Omental fat pad (tissue), 4 donors: ENCODE results near the gene CCDC27. TPM values are rescaled to one million over a fixed set of nuclear protein-coding genes. Genes with fewer than 3 reads are reported as not detected.

ENCODE experiments used
- ATAC-seq: fragments of 150-250 bp; one replicate; pipeline ENCODE4 v1.9.1; 2016; ENCODE audit warnings: mild to moderate bottlenecking, moderate library complexity; ENCODE audit not compliant: low FRiP score
- DNase-seq: peaks from one replicate; pipeline ENCODE4 v3.0.0-alpha.2; 2019; ENCODE audit warnings: low spot score
- total RNA-seq, 4 donors: library from RNA; depleted of rRNA; stranded (reverse); fragments of >200 nt; gene quantifications; one replicate each; pipeline ENCODE4 v1.1.0, GENCODE V29; 2016
- TF ChIP-seq, protein P1 (sequence below), 3 donors: fragments of 450-650 bp; IDR thresholded peaks; one replicate each; pipeline ENCODE4 v1.5.1; 2016 to 2017; ENCODE audit warnings: antibody characterized with exemption in 3 of 3, mild to moderate bottlenecking in 3 of 3, moderate library complexity in 2 of 3

Gene CCDC27
- total RNA-seq, 4 donors from 2014 or later: not detected

GRCh38 chr1:3762873-3763228 lies 10.6 kb downstream of the CCDC27 start:
- TF ChIP-seq, protein P1, sequence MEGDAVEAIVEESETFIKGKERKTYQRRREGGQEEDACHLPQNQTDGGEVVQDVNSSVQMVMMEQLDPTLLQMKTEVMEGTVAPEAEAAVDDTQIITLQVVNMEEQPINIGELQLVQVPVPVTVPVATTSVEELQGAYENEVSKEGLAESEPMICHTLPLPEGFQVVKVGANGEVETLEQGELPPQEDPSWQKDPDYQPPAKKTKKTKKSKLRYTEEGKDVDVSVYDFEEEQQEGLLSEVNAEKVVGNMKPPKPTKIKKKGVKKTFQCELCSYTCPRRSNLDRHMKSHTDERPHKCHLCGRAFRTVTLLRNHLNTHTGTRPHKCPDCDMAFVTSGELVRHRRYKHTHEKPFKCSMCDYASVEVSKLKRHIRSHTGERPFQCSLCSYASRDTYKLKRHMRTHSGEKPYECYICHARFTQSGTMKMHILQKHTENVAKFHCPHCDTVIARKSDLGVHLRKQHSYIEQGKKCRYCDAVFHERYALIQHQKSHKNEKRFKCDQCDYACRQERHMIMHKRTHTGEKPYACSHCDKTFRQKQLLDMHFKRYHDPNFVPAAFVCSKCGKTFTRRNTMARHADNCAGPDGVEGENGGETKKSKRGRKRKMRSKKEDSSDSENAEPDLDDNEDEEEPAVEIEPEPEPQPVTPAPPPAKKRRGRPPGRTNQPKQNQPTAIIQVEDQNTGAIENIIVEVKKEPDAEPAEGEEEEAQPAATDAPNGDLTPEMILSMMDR (IDR thresholded peaks at IDR 0.05): no peak
- no peak for DNase-seq
- no peak for ATAC-seq

GRCh38 chr1:3763351-3764125 lies 11.3 kb downstream of the CCDC27 start:
- ATAC-seq (no peak), DNase-seq (no peak)
- TF ChIP-seq, protein P1 (IDR thresholded peaks at IDR 0.05): no peak

DNA sequence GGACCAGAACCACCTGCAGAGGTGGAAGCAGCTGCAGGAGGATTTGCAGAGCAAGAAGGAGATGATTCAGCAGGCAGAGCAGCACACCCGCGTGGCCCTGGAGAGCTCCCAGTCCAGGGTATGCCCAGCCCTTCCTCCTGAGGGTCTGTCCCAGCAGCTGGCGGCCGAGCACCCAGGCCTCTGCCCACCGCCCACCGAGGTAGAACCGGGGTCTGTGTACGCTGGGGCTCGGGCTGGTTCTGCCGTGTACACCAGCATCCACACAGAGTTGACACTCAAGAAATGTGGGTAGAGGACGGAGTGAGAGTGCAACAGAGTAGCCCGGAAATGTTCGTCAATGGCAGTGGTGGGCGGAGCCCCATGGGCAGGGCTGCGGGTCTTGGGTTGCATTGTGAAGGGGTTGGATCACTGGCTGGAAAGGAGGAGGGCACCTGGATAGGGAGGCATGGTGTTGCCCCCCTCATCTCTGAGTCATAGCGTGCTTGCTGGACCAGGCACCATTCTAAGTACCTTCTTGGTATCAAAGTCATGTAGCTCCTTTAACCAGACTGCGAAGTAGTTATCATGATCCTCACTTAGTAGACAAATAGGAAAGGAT lies 15.2 kb downstream of the CCDC27 start:
- TF ChIP-seq, protein P1 (IDR thresholded peaks at IDR 0.05): no peak
- ATAC-seq (no peak), DNase-seq (no peak)

- TF ChIP-seq, protein P1 (IDR thresholded peaks at IDR 0.05): no peak
- ATAC-seq (no peak), DNase-seq (no peak)
Measured at GRCh38 chr1:3768811-3769390, 16.7 kb downstream of the CCDC27 start.

GRCh38 chr1:3770047-3770765 lies 18.0 kb downstream of the CCDC27 start:
- DNase-seq: no peak
- ATAC-seq: no peak
- TF ChIP-seq, protein P1 (IDR thresholded peaks at IDR 0.05): no peak

DNA sequence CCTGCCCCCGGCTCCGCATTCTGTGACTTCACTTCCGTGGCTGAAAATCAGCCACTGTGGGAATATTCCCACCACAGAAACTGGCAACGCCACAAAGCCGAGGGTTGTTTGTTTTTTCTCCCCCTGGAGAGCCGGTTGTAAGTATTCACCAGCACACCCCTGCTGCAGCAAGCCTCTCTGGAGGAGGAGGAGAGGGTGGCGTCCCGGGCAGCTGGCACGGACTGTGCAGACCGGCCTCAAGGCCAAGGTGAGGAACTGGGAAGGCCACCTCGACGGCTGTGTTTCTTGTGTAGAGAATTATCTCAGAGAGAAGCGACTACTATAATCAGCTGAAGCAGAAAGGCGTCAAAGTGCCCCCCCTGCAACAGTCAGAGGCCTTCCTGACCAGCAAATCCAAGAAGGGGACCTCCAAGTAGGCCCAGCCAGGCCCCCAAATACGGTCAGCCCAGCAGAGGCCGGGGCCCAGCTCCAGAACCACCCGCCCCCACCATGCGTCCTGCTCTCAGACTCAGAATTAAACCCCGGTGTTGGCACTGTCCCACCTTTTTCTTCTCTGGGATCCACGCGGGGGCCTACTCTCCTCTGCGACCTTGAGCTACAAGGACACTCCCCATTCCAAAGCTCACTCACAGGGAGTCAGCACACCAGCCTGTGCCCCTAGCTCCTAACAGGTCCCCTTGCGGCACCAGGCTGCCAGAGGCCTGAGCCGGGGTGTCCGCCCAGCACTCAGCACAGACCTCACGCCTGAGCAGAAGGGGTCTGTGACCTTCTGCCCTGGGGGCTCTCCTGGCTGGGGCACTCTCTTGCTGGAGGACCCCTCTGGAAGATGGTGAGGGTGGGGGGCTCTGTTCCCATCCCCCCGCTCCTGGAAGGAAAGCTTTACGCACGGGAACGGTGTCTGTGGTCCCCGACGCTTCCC lies 19.1 kb downstream of the CCDC27 start:
- DNase-seq: no peak
- TF ChIP-seq, protein P1 (IDR thresholded peaks at IDR 0.05): no peak
- no peak for ATAC-seq
